ENCODE measurements around the gene SMIM1. TPM values are rescaled to one million over a fixed set of nuclear protein-coding genes. Genes with fewer than 3 reads are reported as not detected.

The SMIM1 gene
- total and polyA plus RNA-seq, 2 of the 4 experiments (the other 2 are of a cell fraction): 0.90 to 3.4 TPM

DNA sequence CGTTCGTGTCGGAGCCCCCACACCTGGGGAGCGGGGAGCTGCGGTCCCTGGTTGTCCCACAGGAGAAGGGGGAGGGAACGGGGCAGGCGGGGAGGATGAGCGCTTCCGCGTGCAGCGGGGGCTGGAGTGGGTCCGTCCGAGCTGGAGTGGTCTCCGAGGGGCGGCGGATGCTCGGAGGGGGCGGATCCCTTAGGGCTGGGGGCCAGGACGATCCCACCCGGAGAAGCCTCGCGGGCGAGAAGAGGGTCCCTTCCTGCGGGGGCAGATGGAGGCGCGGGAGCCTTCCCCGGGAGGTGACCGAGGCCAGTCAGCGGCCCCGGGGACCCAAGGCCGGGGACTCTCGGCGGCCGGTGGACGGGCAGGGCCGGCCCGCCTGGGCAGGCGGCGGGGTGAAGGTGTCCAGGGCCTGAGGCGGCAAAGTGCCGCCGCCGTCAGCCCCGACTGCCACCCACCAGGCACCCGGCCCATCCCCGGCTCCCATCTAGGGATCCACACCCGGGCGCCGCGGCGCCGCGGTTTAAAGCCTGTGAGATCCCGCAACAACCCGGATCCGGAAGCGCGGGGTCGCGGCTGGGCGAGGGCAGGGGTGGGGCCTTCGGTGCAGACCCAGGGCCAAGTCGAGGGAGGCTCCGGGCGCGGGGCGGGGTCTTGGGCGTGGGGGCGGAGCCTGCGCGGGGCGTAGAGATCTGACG, 25.6 kb upstream of the SMIM1 start:
- peak; percentile 99 for ATAC-seq (ENCODE audit: low read depth)
- dilution Hi-C loops (cut with HindIII; ENCODE audit: low sequenced_read_pairs, unreplicated experiment): no loop called here
- no peak overlapping the region; the same call in 1 of the 2 replicates for H3K27ac ChIP-seq (ENCODE audit: insufficient read depth, low read length)

More for the DNA sequence above, 25.6 kb upstream of the SMIM1 start:
- H2BK120ac ChIP-seq (ENCODE audit: low read depth, low read length): no peak overlapping the region
- no peak overlapping the region for H3K23ac ChIP-seq (ENCODE audit: low read depth, low read length)
- peak; percentile 37; the same call in 1 of the 2 replicates for TF ChIP-seq POLR2A (IDR thresholded peaks at IDR 0.05; ENCODE audit: low read depth, low read length)
- no peak for TF ChIP-seq CHD1 (IDR thresholded peaks at IDR 0.05; ENCODE audit: low read depth, low read length)
- 13% methylated on average over 9 of the region's 73 CpGs; no CpG with 5 or more reads in 1 of the 2 experiments for WGBS, 2 experiments (ENCODE audit: extremely low coverage in 2 of 2, insufficient read length in 1 of 2)
- H3K9ac ChIP-seq (ENCODE audit: low read depth, low read length): peak overlapping the region; percentile 65
- no TSS peak for BruUV-seq (replicated peaks)
- peak overlapping the region; percentile 93 for H2AFZ ChIP-seq (replicated peaks; ENCODE audit: low read length, poor library complexity)
- DNase-seq: peak; percentile 55
- CTCF ChIA-PET: no interaction called here
- H3K4me1 ChIP-seq (ENCODE audit: control insufficient read depth, insufficient read depth, low read length): peaks cover 8% of the 10 kb centered on the region; the same call in 1 of the 2 replicates
- no peak overlapping the region for H3K18ac ChIP-seq (ENCODE audit: low read depth, low read length)
- no peaks in the 10 kb centered on the region; the same call in 1 of the 2 replicates for H4K20me1 ChIP-seq (ENCODE audit: insufficient read depth, low read length)
- H2AK9ac ChIP-seq (replicated peaks; ENCODE audit: low read depth, low read length, poor library complexity): peak overlapping the region; percentile 77
- H3K14ac ChIP-seq (replicated peaks; ENCODE audit: low read depth, low read length): no peak overlapping the region
- in situ Hi-C loops (cut with MboI; ENCODE audit: low sequenced_read_pairs) (no loop called here), intact Hi-C loops (cut with micrococcal nuclease) (loop anchor here (2.0 kb wide), 1 partner anchor 26 kb away; the partner anchor contains the start of gene SMIM1)
- H3K4me3 ChIP-seq (ENCODE audit: insufficient read depth, low read depth, low read length): peak overlapping the region; percentile 63
- H3K27me3 ChIP-seq (ENCODE audit: control insufficient read depth, insufficient read depth, low read length): peaks cover 11% of the 10 kb centered on the region
- no peak overlapping the region for H2BK20ac ChIP-seq (ENCODE audit: low read depth, low read length)
- H3K79me1 ChIP-seq (ENCODE audit: low read depth in 1 of 2, low read length in 2 of 2): peaks cover 15 to 27% of the 10 kb centered on the region in 2 experiments
- peaks cover 10% of the 10 kb centered on the region; the same call in 1 of the 2 replicates for H3K9me1 ChIP-seq (ENCODE audit: insufficient read depth, low read length)
- peak overlapping the region; percentile 22; the same call in 1 of the 2 replicates for H3K4ac ChIP-seq (ENCODE audit: low read depth, low read length)
- no peak overlapping the region for H2BK15ac ChIP-seq (ENCODE audit: low read depth, low read length)
- peaks cover 15% of the 10 kb centered on the region for H3K36me3 ChIP-seq (ENCODE audit: control insufficient read depth, insufficient read depth, low read length)
- H4K5ac ChIP-seq (ENCODE audit: low read depth, low read length): no peak overlapping the region
- H2BK5ac ChIP-seq (ENCODE audit: low read depth, low read length, poor library complexity, severe bottlenecking): no peak overlapping the region
- POLR2A ChIA-PET (ENCODE audit: unreplicated experiment): no interaction called here
- H2AK5ac ChIP-seq (ENCODE audit: low read depth, low read length): no peak overlapping the region
- peak overlapping the region; percentile 80 to 83; a peak in 2 of 4 replicates for H4K8ac ChIP-seq (ENCODE audit: low read depth in 2 of 2, low read length in 2 of 2)
- H4K91ac ChIP-seq (ENCODE audit: insufficient read depth, low read depth, low read length): no peak overlapping the region
- H3K56ac ChIP-seq (ENCODE audit: extremely low read depth, insufficient read depth, low read length): no peak overlapping the region
- H3K4me2 ChIP-seq (ENCODE audit: low read depth, low read length): peak overlapping the region; percentile 90
- H3K9me3 ChIP-seq (ENCODE audit: control insufficient read depth, insufficient read depth, low read length): no peaks in the 10 kb centered on the region
